Ectodermal cell (in vitro differentiated cells): ENCODE data around the gene PDCD10.
A peak's percentile ranks its signal among the peaks of the same experiment; 100 is the strongest.

Source experiments
- H3K27ac ChIP-seq: 2 replicates; pipeline ENCODE4 v1.7.0; 2013; ENCODE audit warnings: mild to moderate bottlenecking, low read depth, low read length; ENCODE audit not compliant: insufficient read depth, poor library complexity, severe bottlenecking
- H3K27me3 ChIP-seq: 2 replicates; pipeline ENCODE4 v1.7.0; 2013; ENCODE audit warnings: mild to moderate bottlenecking, low read length; ENCODE audit not compliant: insufficient read depth, control insufficient read depth, poor library complexity, severe bottlenecking
- H3K36me3 ChIP-seq: one replicate; pipeline ENCODE4 v1.7.0; 2013; ENCODE audit warnings: low read length; ENCODE audit not compliant: control insufficient read depth, insufficient read depth
- H3K4me1 ChIP-seq: one replicate; pipeline ENCODE4 v1.7.0; 2013; ENCODE audit warnings: low read length; ENCODE audit not compliant: control insufficient read depth, insufficient read depth
- H3K4me3 ChIP-seq: 2 replicates; pipeline ENCODE4 v1.7.0; 2013; ENCODE audit warnings: low read depth, low read length, control low read depth; ENCODE audit not compliant: insufficient read depth
- H3K9me3 ChIP-seq: 2 replicates; pipeline ENCODE4 v1.7.0; 2013; ENCODE audit warnings: mild to moderate bottlenecking, low read length, moderate library complexity; ENCODE audit not compliant: control insufficient read depth
- WGBS, 2 experiments: methylation state at CpG; one replicate each; pipeline ENCODE4 v1.1.7; 2013; ENCODE audit warnings: missing lambda C conversion rate in 2 of 2; 5-methylcytosine and 5-hydroxymethylcytosine counted together

PDCD10 gene

GRCh38 chr3:167750272-167750971, 15.7 kb upstream of the PDCD10 start:
- no peaks in the 10 kb centered on the region for H3K36me3 ChIP-seq
- H3K4me3 ChIP-seq = no peak overlapping the region
- H3K4me1 ChIP-seq = no peaks in the 10 kb centered on the region
- H3K27me3 ChIP-seq = no peaks in the 10 kb centered on the region
- WGBS, 2 experiments = 89 to 95% methylated on average over 2 to 3 of the region's 3 CpGs
- H3K9me3 ChIP-seq = no peaks in the 10 kb centered on the region
- H3K27ac ChIP-seq = no peak overlapping the region

DNA sequence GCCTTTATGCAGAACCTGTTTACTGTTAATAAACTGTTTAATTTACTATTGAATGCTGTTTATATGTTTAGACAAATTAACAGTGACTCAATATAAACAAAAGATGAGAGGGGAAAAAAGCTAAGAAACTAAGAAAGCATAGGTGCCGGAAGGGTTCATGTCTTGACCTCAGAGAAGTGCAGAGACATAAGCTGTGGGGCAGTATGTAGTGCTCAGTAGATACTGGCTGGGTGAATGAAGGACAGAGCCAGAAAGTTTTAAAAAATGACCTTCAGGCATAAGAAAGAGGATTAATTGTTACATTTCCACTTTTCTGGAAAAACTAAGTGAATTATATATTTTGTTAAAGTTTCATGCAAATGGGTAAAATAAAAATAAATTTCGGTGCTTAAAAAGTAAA, 15.0 kb upstream of the PDCD10 start:
- Histone ChIP-seq H3K27ac (no peak overlapping the region), H3K9me3 (no peaks in the 10 kb centered on the region), H3K27me3 (no peaks in the 10 kb centered on the region), H3K36me3 (no peaks in the 10 kb centered on the region), H3K4me3 (no peak overlapping the region), H3K4me1 (no peaks in the 10 kb centered on the region)
- 89 to 97% methylated on average over 1 to 2 of the region's 2 CpGs for WGBS, 2 experiments

GRCh38 chr3:167749209-167749608, 14.5 kb upstream of the PDCD10 start:
- no peaks in the 10 kb centered on the region for H3K27me3 ChIP-seq
- H3K9me3 ChIP-seq = no peaks in the 10 kb centered on the region
- H3K27ac ChIP-seq = no peak overlapping the region
- no peak overlapping the region for H3K4me3 ChIP-seq
- no peaks in the 10 kb centered on the region for H3K4me1 ChIP-seq
- H3K36me3 ChIP-seq = no peaks in the 10 kb centered on the region

DNA sequence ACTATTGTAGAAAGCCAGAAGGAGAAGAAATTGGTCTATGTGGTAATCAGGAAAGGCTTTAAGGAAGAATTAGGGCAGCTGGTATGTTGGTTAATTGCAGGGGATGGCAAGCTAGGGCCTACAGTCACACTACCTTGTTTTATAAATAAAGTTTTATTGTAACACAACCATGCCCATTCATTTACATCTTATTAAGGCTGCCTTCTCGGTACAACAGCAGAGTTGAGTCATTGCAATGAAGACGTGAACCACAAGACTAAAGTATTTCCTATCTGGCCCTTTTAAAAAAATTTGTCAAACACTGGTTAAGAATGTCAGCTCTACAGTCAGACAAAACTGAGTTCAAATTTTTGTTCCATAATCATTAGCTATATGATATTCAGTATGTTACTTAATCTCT, 9.1 kb upstream of the PDCD10 start:
- WGBS, 2 experiments = 87 to 91% methylated on average over 2 of the region's 2 CpGs
- no peak overlapping the region for H3K27ac ChIP-seq
- H3K36me3 ChIP-seq = no peaks in the 10 kb centered on the region
- no peaks in the 10 kb centered on the region for H3K27me3 ChIP-seq
- no peaks in the 10 kb centered on the region for H3K9me3 ChIP-seq
- H3K4me1 ChIP-seq = no peaks in the 10 kb centered on the region
- H3K4me3 ChIP-seq = no peak overlapping the region

DNA sequence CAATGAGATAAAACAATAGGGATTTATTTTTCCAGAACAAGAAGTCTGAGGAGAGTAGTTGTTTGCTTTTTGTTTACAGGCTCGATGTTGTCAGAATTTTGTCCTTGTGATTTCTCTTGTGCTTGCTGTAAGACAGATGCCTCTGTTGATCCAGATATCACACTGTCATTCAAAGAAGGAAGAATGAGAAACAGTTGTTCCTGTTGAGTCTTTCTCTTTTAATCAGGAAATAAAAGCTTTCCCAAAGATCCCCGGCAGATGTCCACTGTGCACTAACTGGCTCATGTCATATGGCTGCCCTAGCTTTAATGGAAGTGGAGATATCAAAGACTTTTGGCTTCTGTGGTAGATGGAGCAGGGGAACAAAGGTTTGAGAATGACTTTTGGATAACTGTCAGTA, 7.6 kb upstream of the PDCD10 start:
- no peaks in the 10 kb centered on the region for H3K9me3 ChIP-seq
- 80 to 94% methylated on average over 2 of the region's 2 CpGs for WGBS, 2 experiments
- H3K4me3 ChIP-seq = no peak overlapping the region
- H3K27ac ChIP-seq = no peak overlapping the region
- H3K27me3 ChIP-seq = no peaks in the 10 kb centered on the region
- no peaks in the 10 kb centered on the region for H3K4me1 ChIP-seq
- H3K36me3 ChIP-seq = no peaks in the 10 kb centered on the region

DNA sequence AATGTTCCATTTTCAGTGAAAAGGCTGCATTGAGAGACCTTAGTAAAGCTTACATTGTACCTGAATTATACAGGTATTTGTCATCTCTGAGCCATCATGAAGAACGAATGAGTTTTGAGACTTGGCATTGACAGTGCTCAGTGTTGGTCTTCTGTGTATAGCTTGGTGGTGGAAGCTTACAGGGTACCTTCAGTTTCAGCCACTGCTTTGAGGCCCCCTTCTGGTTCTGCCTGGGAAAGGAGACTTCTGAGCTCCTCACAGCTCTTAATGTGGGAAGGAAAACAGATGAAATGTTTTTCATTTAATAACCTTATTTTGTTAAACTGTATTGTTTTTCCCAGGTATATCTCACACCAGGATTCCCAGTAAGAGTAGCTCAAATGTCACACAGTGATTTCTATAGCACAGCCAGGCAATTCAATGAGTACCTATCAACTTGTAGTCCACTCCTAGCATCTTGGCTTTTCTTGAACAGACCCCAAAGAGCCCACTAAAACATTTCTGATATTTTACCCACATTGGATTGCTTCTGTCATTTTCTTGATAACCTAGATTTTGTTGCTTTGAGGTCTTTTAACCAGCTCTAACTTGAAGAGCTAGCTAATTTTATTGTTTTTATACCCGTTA, 6.4 kb upstream of the PDCD10 start:
- no peak overlapping the region for H3K27ac ChIP-seq
- H3K4me1 ChIP-seq = peaks cover 4% of the 10 kb centered on the region
- H3K4me3 ChIP-seq = no peak overlapping the region
- peaks cover 5% of the 10 kb centered on the region for H3K27me3 ChIP-seq
- 59 to 68% methylated on average over 2 of the region's 2 CpGs for WGBS, 2 experiments
- no peaks in the 10 kb centered on the region for H3K36me3 ChIP-seq
- no peaks in the 10 kb centered on the region for H3K9me3 ChIP-seq

DNA sequence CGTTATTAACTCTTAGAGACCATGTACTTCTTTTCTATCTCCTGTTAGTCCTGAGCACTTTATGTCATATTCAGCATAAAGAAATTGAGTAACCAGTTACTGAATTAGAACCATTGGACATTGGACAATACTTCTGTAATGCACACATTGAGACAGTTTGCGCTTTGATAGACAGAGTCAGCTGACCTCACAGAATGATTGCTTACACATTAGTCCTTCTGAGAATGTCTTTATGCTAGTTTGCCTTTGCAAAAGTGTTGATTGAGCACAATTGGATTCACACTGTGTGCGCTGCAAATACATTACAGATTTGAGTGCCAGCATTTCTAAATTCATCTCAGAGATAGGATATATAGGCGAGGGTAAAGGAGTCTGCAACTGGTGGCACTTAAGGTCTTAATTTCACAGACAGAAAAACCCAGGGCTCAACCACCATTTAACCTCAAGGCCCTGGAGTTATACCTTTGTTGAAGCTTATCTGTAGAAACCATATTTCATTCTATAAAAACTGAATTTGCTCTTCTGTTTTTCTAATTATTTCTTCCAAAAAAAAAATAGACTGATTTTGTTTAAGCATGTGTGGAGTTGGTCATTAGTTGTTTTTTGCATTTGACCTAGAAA, 4.6 kb upstream of the PDCD10 start:
- H3K4me1 ChIP-seq = peaks cover 4% of the 10 kb centered on the region
- H3K27ac ChIP-seq = no peak overlapping the region
- no peaks in the 10 kb centered on the region for H3K36me3 ChIP-seq
- H3K27me3 ChIP-seq = peaks cover 8% of the 10 kb centered on the region
- no peak overlapping the region for H3K4me3 ChIP-seq
- WGBS, 2 experiments = 94 to 98% methylated on average over 2 to 4 of the region's 4 CpGs
- H3K9me3 ChIP-seq = no peaks in the 10 kb centered on the region

- no peak overlapping the region for H3K27ac ChIP-seq
- no peak overlapping the region for H3K4me3 ChIP-seq
- no peaks in the 10 kb centered on the region for H3K9me3 ChIP-seq
- H3K4me1 ChIP-seq = peaks cover 10% of the 10 kb centered on the region
- no CpG with 5 or more reads among the region's 2 CpGs for WGBS, 2 experiments
- H3K27me3 ChIP-seq = peaks cover 8% of the 10 kb centered on the region
- no peaks in the 10 kb centered on the region for H3K36me3 ChIP-seq
Observed at GRCh38 chr3:167738037-167738436, 3.3 kb upstream of the PDCD10 start.

DNA sequence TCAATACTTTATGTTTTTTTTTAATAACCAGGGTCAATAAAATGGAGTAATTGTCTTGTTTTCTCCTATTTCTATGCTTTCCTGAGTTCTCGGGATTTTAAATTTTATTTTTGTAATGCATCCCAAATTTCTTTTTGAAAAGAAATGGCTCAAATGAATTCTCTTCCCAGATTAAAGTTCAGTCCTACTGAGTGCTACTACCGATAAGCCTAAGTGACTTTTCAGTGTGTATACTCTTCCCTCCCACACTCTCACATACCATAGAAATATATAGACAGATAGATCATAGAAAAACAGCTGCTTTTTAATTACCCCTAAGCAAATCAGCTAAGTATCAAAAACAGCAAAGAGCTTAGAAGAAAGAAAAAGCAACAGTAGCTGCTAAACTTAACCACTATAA, 2.3 kb upstream of the PDCD10 start:
- no peak overlapping the region for H3K4me3 ChIP-seq
- H3K36me3 ChIP-seq = no peaks in the 10 kb centered on the region
- 86 to 93% methylated on average over 1 to 2 of the region's 2 CpGs for WGBS, 2 experiments
- H3K27ac ChIP-seq = no peak overlapping the region
- no peaks in the 10 kb centered on the region for H3K9me3 ChIP-seq
- H3K4me1 ChIP-seq = peaks cover 13% of the 10 kb centered on the region
- H3K27me3 ChIP-seq = peaks cover 8% of the 10 kb centered on the region

GRCh38 chr3:167736264-167736787, 1.6 kb upstream of the PDCD10 start:
- WGBS, 2 experiments = 53 to 58% methylated on average over 7 of the region's 7 CpGs
- Histone ChIP-seq H3K4me3 (peak overlapping the region; percentile 91), H3K4me1 (peaks cover 13% of the 10 kb centered on the region), H3K36me3 (no peaks in the 10 kb centered on the region), H3K27ac (no peak overlapping the region), H3K9me3 (no peaks in the 10 kb centered on the region), H3K27me3 (peaks cover 8% of the 10 kb centered on the region)
